Cardiac muscle cell (in vitro differentiated cells and primary cell): ENCODE measurements around the gene RLF. TPM values are rescaled to one million over a fixed set of nuclear protein-coding genes. Genes with fewer than 3 reads are reported as not detected.

Source experiments
- DNase-seq, 2 donors: peaks; one replicate each; pipeline versions ENCODE4 v3.0.0 to v3.0.0-alpha.2; 2010 to 2017; ENCODE audit warnings: low read depth in 1 of 2, low spot score in 1 of 2
- H3K27ac ChIP-seq: fragments of 200-600 bp; sonication (generic); 2 replicates; pipeline ENCODE4 v1.5.1; 2016
- H3K27me3 ChIP-seq: fragments of 200-600 bp; sonication (generic); 2 replicates; pipeline ENCODE4 v1.6.0; 2016; ENCODE audit warnings: control low read depth
- H3K36me3 ChIP-seq: fragments of 200-600 bp; sonication (generic); 2 replicates; pipeline ENCODE4 v1.5.1; 2016; ENCODE audit warnings: control low read depth
- H3K4me1 ChIP-seq: fragments of 200-600 bp; sonication (generic); 2 replicates; pipeline ENCODE4 v1.8.1; 2017; ENCODE audit warnings: low read depth, mild to moderate bottlenecking, mixed run types
- H3K4me3 ChIP-seq: fragments of 200-600 bp; sonication (generic); 2 replicates; pipeline ENCODE4 v1.5.1; 2016; ENCODE audit warnings: mild to moderate bottlenecking
- H3K9me3 ChIP-seq: fragments of 200-600 bp; sonication (generic); 2 replicates; pipeline ENCODE4 v1.5.1; 2017; ENCODE audit warnings: low read depth, mild to moderate bottlenecking, control low read depth
- CTCF ChIP-seq: IDR thresholded peaks from 2 replicates; pipeline ENCODE4 v1.5.1; 2012; ENCODE audit warnings: low read depth, mild to moderate bottlenecking, low read length
- polyA plus RNA-seq: library from polyadenylated mRNA; unstranded; fragments of >200 nt; fragmentation: Nextera tagmentation; extraction: Ambion mirVana; gene quantifications from 2 replicates; pipeline ENCODE4 v1.2.1, GENCODE V29; 2016
- total RNA-seq: library from RNA; depleted of rRNA; stranded (reverse); fragments of >200 nt; gene quantifications from 2 replicates; pipeline ENCODE4 v1.2.3, GENCODE V29; 2016

RLF gene
- total and polyA plus RNA-seq, 2 experiments from 2014 or later: 6.7 to 27.5 TPM

DNA sequence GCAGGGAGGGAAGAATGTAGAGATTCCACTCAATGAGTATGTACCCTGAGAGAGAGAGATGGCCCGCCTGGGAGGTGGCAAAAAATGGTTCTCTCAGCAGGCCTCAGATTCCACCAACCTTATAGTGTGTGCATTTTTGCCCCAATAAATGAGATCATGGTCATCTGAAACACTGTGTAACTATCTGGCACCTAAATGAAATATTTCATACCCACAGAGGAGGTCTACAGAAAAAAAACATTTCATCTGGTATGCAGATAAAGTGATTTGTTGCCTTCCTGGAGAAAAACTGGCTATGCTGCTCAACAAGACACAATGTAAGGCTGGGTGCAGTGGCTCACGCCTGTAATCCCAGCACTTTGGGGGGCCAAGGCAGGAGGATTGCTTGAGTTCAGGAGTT, 91.4 kb downstream of the RLF start:
- H3K27ac ChIP-seq: no peak overlapping the region
- H3K27me3 ChIP-seq: no peaks in the 10 kb centered on the region
- H3K4me3 ChIP-seq: no peak overlapping the region
- H3K4me1 ChIP-seq: peaks cover 5% of the 10 kb centered on the region
- H3K9me3 ChIP-seq: no peaks in the 10 kb centered on the region
- DNase-seq: peak in 1 of 2 donors; percentile 8
- H3K36me3 ChIP-seq: no peaks in the 10 kb centered on the region
- no peak for TF ChIP-seq CTCF

DNA sequence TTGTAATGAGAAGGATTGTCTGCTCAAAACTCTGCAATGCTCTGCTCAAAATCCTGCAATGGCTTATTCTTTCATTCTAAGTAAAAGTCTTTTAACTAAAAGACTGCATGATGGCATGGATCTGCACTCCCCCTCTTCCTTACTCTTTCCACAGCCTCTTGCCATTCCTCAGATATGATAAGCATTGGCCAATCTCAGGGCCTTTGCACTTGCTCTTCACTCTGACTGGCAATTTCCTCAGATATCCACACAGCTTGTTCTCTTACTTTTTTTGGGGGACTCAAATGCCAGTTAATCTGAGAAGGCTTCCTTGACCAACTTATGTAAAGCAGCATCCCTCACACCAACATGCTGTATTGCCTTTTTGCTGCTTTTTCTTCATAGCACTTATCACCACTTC, 94.0 kb downstream of the RLF start:
- DNase-seq: no peak
- no peaks in the 10 kb centered on the region for H3K27me3 ChIP-seq
- no peaks in the 10 kb centered on the region for H3K9me3 ChIP-seq
- no peak overlapping the region for H3K4me3 ChIP-seq
- peaks cover 5% of the 10 kb centered on the region for H3K4me1 ChIP-seq
- no peak overlapping the region for H3K27ac ChIP-seq
- H3K36me3 ChIP-seq: no peaks in the 10 kb centered on the region
- no peak for TF ChIP-seq CTCF

GRCh38 chr1:40256401-40257084, 95.4 kb downstream of the RLF start:
- Histone ChIP-seq H3K27me3 (no peaks in the 10 kb centered on the region), H3K4me1 (peaks cover 5% of the 10 kb centered on the region), H3K27ac (peak overlapping the region; percentile 99), H3K36me3 (peaks cover 12% of the 10 kb centered on the region), H3K9me3 (no peaks in the 10 kb centered on the region), H3K4me3 (peak overlapping the region; percentile 62)
- no peak for TF ChIP-seq CTCF
- no peak for DNase-seq

DNA sequence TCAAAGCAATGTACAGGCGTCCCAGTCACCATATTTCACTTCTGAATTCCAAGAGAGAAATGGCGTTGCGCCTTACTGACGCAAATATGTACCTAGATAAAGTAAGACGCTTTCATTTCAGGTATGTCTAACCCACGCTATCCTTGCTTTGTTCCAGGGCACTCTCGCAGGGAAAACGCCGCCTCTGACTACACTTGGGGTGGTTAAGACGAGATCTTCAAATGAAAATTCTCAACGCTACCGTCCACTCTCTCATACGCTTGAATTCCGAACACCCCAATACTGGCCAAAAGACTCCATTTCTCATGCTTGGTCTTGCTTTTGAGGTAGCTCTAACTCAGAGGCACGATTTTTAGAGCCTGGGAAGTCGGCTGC, 96.1 kb downstream of the RLF start:
- peaks cover 19% of the 10 kb centered on the region for H3K36me3 ChIP-seq
- DNase-seq: no peak
- H3K27ac ChIP-seq: peak overlapping the region; percentile 99
- H3K9me3 ChIP-seq: no peaks in the 10 kb centered on the region
- H3K27me3 ChIP-seq: no peaks in the 10 kb centered on the region
- H3K4me1 ChIP-seq: peaks cover 5% of the 10 kb centered on the region
- no peak for TF ChIP-seq CTCF
- peak overlapping the region; percentile 62 for H3K4me3 ChIP-seq

GRCh38 chr1:40257688-40258444, 96.7 kb downstream of the RLF start, which contains the start of gene ZMPSTE24:
Gene ZMPSTE24, plus strand, starts transcription at chr1:40258236. Its CDS starts 36 bp downstream, at chr1:40258272.
- H3K4me3 ChIP-seq: peak within 1 kb of the TSS; percentile 93
- peak; percentile 97 to 99 for DNase-seq
- peaks cover 5% of the 10 kb centered on the region for H3K4me1 ChIP-seq
- H3K36me3 ChIP-seq: peaks cover 25% of the 10 kb centered on the region
- TF ChIP-seq CTCF: no peak
- no peaks in the 10 kb centered on the region for H3K27me3 ChIP-seq
- peak within 1 kb of the TSS; percentile 99 for H3K27ac ChIP-seq
- no peaks in the 10 kb centered on the region for H3K9me3 ChIP-seq
